Stimulated activated CD8-positive, alpha-beta memory T cell treated with anti-CD3 and anti-CD28 coated beads, Interleukin-12 subunit alpha, Interleukin-12 subunit beta, amount 100 ng/mL, for 24 hours (primary cell): Measurements from ENCODE around the gene NUDT1.

ENCODE experiments used
- DNase-seq: peaks from one replicate; pipeline ENCODE4 v3.0.0-alpha.2; 2020; ENCODE audit errors: extremely low read depth

The NUDT1 gene

DNA sequence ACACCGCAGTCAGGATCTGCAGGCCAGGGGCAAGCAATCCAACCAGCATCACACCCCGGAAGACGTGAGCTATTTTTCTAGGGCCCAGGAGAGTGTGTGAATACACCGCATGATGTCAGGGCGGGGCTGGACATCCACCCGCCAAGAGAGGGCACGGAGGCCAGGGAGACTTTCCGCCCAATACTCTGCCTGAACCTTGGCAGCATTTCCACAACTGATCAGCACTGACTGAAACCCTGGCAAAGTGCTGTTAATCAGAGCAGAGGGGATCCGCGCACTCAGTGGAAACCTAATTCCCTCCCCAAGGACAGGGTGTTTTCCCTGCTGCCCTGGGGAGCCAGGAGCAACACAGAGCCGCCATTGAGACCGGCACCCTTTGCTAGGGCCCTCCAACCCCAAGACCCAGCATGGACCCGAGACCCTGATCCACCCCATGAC is 17.5 kb upstream of the NUDT1 start:
- no peak for DNase-seq

DNA sequence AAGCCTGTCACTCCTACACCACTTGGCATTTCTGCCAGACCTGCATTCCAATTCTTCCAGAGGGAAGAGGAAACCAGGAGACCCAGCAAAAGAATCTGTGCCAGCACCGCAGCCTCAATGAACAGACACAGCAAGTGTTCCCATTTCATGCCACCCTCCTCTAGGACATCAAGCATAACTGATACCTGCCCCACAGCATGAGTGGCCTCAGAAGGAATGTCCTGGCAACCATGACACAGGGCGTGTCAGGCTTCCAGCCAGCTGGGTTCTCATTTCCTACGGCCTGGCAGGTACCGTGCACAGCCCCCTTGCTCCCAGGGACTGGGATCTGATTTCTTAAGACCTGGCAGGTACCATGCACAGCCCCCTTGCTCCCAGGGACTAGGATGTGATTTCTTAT is 17.1 kb upstream of the NUDT1 start:
- DNase-seq, result no peak

DNA sequence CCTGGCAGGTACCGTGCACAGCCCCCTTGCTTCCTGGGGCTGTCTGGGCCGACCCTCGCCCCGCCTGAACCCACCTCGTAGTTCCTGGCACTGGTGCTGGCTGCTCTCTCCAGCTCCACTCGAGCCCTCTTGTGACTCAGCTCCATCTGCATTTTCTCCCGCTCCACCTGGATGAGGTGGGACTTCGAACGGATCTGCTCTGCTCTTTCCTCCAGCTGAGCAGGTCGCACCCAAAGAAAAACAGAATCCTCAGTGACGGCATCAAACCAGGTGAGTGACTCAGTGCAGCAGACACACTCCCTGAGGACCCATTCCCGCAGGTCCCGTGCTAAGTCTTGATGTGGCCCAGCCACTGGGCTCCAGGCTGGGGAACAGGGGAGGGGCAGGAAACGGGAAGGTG is 16.7 kb upstream of the NUDT1 start:
- DNase-seq, result no peak

DNA sequence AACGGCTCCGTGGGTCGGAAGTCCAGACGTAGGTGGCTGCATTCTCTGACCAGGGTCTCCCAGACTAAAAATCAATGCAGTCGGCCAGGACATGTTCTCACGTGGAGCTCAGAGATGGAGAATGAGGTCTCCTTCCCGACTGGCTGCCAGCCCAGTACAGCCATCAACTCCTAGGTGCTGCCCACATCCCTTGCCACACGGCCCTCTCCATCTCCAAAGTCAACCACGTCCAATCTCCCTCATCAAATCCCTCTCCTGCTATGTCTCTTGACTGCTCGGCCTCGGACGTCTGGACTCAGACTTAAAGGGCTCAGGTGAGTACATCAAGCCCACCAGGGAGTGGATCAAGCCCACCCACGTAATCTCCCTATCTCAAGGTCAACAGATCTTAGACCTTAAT is 16.2 kb upstream of the NUDT1 start:
- no peak for DNase-seq

DNA sequence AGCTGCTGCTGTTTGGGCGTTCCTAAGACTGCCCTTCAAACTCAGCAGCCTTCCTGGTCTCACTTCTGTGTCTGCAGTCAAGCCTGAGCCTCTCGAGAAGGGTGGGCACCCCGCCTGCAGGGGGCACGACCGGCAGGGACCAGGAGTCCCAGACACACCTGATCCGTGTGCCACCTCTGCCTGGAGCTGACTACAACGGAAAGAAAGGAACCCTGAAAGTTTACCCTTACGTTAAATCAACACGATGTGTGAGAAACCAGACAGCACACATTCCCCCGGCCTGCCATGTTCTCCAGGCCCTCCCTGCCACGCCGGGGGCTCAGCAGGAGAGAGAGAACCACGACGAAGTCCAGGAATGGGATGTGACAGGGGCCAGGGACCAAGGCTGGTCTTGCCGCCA is 14.3 kb upstream of the NUDT1 start:
- no peak for DNase-seq

DNA sequence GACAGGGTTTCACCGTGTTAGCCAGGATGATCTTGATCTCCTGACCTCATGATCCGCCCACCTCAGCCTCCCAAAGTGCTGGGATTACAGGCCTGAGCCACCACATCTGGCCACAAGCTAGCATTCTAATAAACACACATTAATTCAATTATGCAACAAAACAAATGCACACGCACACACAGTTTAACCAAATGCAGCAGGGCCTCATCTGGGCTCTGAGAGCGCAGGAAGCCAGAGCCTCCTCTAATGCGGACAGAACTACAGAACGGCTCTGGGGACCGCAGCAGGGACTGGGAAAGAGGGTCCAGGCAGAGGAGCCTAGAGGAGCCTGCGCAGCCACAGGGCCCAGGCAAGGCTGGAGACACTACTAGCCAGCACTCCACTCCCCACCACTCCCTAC is 13.1 kb upstream of the NUDT1 start:
- no peak for DNase-seq

DNA sequence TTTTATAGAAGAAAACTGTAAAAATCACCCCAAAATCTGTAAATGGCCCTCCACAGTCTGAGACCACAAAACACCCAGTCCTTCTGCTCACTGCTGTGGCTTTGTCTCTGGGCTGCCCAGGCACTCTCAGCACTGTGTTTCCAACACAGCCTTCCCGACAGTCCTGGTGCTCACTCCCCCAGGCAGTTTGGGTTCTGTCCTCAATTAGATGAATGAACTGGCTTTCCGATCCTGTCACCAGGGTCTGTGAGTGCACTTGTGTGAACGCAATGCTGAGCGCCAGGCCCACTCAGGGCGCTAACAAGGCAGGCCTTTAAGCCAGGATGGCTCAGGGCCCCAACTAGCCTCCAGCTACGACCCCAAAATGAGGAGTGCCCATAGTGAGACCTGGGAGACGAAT is 12.6 kb upstream of the NUDT1 start:
- no peak for DNase-seq

DNA sequence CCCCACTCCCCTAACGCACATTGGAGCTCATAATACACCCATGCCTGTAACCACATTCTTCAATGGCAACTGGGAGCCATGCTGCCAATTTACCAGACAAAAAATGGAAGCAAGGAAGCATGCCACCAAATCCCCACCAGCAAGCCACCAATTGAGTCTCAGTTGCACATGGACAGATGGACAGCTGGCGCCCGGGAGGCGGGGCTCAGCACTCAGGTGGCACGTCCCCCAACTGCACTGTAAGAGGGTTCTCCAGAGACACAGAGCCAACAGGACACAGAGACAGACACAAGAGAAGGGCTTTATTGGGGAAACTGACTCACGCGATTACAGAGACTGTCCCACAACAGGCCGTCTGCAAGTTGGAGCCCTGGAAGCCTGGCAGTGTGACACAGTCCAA is 11.8 kb upstream of the NUDT1 start:
- no peak for DNase-seq

DNA sequence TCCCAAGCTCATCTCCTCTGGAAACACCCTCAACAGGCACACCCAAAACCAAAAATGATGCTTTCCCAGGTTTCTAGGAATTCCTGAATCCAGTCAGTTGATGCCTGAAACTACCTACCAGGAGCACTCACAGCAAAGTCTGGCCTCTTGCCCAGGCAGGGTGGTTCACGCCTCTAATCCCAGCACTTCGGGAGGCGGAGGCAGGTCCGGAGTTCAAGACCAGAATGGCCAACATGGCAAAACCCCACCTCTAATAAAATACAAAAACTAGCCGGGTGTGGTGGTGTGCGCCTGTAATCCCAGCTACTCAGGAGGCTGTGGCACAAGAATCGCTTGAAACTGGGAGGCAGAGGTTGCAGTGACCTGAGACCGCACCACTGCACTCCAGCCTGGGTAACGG is 11.1 kb upstream of the NUDT1 start:
- DNase-seq, result no peak

DNA sequence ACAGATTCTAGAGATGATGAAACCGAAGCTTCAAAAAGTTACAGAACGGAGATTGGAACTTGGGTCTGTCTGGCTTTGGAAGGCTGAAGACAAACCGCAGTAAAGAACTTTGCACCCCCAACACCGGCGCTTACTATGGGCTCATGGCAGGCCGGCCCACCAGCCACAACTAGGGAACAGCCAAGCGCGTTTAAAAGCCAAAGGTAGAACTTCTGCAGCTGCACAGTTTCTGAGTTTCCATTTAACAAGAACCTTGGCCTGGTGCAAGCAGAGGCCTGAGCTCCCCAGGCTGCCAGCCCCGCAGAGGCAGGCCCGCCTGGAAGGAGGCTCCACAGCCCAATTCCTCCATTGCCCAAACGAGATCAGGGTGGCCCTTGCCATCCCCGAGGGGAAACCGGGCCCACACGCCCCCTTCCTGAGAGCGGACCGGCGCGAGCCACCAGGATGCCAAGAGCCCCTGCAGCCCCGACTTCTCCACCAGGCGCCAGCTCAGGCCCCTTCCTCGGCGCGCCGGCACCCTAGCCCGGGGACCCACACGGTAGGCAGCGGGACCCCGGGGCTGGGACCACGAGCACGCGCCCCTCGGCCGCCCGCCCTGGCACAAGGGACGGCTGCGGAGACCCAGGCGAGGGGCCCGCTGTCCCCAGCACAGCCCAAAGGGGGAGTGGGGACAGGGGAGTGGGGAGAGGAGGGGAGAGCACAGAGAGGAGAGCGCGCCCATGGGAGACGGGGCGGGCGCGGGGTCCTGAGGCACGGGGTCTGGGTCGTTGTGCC is 9.8 kb upstream of the NUDT1 start:
- DNase-seq, result no peak

DNA sequence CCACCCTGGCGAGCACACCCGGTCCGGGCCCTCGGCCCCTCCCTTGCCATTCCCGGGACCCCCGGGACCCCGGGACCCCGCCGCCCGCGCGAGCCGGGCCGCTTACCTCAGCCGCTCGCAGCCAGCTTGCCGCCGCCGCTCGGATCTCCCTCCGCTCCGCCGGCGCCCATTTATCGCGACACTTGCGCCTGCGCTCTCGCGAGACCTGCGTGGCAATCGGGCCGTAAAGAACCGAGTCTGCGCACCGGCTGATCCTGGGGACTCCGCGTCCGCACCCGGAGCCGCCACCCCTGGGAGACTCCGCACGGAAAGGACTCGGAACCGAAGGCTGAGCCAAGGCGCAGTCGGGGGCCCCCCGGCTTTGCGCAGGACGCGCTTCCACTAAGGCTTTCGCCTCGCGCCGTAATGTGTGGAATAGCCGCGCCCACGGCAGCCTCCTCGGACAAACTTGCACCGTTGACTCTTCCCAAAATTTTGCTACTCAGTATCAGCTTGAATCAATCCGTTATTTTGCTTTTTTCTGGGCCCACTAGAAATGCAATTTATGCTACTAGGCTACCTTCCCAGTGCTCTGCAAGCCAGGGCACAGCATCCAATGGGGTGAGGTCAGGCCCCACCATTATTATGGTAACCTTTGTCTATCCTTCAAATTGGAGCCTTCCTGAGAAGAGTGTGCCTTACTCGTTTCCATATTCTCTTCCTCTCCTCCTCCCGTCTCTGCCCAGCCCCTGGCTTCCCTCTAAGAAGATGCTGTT is 9.1 kb upstream of the NUDT1 start, which contains the start of gene MAD1L1:
TSS of gene MAD1L1 (minus strand) at position 180 of the 755 bp plus-strand sequence. CDS start 2,812 bp downstream, outside the sequence.
- DNase-seq, result peak; percentile 71

DNA sequence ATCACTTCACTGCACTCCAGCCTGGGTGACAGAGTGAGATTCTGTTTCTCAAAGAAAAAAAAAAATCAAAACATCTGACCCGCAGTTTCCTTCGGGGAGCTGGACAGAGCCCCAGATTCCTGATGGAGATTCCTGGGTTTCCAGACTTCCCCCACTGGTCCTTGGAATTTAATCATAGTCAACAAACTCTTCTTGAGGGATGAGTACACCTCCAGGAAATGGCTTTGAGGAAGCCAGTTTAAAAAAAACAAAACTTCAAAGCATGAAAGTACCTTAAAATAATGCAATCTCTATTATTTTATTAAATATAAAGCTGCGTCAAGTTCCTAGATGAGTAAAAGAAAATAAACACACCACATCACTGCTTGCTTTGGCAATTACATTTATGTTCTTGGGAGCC is 8.1 kb upstream of the NUDT1 start:
- no peak for DNase-seq

DNA sequence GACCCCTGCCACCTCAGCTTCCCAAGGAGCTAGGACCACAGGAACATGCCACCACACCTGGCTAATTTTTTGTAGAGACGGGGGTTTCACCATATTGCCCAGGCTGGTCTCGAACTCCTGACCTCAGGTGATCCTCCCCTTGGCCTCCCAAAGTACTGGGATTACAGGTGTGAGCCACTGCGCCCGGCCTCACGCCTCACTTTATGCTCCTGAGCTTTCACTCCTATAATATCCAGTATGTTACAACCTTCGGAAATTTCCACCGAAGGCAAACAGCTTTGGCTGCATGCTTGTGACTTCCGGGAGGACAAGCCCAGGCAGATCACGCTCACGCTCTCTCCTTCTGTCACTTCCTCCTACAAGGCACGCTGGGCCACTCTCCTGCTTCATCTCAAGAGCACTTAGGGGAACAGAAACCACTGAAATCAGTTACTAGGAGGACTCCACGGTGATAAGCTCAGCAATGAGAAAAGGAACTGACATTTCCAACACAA is 4.9 kb upstream of the NUDT1 start:
- no peak for DNase-seq

DNA sequence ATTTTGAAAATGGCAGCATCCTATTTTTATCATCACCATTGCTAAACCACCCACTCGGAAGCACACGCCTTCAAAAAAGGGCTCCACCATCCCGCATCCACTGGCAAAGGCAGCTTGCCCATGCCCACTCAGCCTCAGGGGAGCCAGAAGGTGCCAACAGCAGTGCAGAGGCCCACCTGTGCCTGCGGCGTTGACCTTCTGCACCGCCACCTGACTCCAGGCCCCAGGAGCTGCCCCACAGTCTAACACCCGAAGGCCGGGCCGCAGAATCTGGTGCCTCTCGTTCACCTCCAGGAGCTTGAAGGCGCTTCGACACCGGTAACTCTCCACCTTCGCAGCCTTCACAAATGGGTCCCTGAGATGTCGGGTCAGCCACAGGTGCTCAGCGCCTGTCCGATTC is 2.8 kb upstream of the NUDT1 start:
- DNase-seq, result no peak

DNA sequence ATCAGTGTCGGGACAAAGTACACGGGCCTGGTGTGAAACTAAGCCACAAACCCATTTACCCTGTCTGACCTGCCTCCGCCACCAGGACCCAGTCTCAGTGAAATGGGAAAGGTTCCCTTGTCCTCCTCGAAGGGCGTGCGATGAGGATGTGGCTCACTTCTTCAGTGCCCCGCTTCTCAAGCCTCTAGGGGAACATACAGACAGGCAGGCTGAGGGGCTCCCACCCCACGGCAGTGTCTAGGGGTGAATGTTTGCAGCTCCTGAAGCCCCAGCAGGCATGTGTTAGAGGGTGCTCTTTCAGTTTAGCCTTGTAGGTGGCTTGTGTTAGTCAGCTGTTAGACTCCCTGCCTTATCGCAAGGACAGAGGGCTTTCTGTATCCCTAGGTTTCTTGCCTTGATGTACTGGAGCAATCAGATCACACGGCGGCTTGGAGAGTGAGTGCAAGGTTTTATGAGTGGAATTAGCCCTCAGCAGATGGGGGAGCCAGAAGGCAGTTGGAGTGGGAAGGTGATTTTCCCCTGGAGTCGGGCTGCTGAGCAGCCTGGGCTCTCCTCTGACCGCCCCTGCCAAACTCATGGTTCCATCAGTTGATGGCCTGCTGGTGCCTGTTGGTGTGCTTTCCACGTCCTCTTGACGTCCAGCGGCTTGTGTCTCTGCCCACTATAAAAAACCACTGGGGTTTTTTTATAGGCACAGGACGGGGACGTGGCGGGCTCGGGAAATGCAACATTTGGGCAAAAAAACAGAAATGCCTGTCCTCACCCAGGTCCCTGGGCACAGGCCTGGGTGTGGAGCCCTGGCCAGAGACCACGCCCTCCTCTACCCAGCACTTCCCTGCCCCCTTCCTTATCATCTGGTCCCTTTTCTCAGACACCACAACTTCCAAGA is 759 bp downstream of the NUDT1 start:
- no peak for DNase-seq

DNA sequence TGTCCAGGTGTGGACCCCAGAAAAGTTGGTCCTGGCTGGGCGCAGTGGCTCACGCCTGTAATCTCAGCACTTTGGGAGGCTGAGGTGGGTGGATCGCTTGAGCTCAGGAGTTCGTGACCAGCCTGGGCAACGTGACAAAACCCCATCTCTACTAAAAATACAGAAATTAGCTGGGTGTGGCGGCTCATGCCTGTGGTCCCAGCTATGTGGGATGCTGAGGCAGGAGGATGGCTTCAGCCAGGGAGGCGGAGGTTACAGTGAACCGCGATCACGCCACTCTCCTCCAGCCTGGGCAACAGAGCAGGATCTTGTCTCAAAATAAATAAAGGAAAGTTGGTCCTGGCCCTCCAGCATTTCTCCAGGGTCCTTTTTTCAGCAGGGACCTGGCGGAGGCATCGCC is 1.4 kb downstream of the NUDT1 start:
- no peak for DNase-seq

DNA sequence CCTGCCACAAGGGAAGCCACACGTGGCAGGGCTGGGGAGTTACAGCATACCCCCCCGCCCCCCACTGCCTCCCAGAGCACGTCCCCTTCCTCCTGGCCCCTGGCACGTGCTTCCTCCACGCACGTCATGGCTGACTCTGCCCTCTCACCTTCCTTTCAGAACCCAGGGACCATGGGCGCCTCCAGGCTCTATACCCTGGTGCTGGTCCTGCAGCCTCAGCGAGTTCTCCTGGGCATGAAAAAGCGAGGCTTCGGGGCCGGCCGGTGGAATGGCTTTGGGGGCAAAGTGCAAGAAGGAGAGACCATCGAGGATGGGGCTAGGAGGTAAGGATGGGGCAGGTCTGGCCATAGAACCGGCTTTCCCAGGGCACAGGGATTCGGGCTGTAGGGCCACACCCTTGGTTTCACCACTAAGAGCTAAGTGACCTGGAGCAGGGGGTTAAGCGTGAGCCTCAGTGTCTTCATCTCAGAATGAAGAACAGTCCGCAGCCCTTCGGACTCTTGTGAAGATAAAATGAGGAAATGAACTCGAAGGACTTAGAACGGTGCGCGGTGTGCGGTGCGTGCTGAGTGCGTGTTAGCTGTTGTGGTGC is 2.5 kb downstream of the NUDT1 start:
- DNase-seq, result no peak

DNA sequence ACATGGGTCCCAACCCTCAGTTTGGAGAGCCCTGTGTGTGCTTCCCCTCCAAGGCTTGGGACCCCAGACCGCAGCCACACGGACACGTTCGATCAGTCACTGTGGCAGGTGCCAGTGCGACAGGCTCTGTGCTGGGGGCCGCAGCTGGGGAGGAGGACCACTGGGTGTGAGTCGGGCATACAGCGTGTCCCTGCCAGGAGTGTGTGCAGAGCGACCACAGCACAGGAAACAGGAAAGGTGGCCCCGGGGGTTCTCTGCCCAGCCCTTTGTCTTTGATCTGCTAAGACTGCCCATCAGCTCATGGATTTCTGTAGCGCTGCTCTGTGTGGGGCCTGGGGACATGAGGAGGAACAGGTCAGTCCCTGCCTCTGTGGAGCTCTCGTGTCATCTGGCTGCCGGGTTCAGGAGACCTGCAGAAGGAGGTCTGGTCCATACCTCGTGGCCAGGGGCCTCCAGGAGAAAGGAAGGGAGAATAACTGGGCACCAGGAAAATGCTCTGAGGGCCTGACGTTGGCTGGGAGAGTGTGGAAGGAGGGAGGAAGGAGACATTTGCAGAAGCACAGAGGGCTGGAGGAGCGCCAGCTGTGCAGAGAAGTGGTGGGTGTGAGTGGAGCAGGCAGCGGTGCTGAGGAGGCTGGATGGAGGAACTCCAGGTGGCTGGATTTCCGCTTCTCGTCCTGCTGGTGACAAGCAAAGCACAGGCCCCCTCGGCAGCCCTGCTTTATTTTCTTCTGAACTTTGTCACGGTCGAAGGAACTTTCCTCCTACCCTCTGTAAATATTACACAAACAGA is 4.1 kb downstream of the NUDT1 start:
- DNase-seq, result no peak

DNA sequence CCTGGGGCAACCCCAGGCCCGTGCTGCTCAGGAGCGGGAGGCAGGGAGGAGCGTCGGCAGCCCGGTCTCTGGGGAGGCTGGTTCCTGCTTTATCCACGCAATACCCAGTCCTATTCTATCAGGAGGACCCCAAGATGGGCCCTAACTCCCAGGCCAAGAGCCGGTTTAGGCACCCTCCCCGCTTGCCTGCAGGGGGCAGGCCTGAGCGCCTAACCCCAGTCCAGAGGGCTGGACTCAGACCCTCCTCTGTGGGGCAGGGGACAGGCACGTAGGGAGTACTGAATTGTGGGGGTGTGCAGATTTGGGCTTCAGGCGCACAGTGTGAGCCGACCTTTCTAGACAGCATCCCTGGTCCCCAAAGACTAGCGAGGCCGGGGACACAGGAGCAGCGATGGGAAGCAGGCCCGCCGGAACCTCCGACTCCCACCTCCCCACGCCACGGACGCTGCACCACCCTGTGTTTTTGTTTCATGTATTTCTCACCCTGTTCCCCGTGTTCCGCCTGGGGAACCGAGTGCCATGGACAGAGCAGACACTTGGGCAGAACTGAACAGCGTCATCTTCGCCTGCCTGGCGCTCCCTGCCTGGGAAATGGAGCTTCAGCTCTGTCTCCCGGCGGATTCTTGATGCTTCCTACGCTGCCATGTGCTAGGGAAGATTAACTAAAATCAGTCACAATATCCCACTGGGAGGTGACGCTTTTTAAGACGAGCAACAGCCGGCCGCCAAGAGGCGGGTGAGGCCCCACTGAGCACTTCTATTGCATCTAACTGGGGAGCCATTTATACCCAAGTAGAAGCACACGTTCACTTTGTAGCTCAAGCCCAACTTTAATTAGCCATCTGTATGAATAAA is 5.3 kb downstream of the NUDT1 start:
- DNase-seq, result no peak
